GM18505 (cell line): ENCODE data around the gene CD163L1.

Experiments
- ATAC-seq: cut with Tn5 transposase; IDR thresholded peaks from one replicate; pipeline ENCODE4 v1.9.1; 2021; ENCODE audit not compliant: unreplicated experiment
- POLR2A ChIP-seq: IDR thresholded peaks from 4 replicates; pipeline ENCODE4 v1.6.1; 2011; ENCODE audit warnings: borderline replicate concordance; ENCODE audit not compliant: insufficient read depth, insufficient read length; ENCODE audit errors: extremely low read depth

CD163L1 gene

DNA sequence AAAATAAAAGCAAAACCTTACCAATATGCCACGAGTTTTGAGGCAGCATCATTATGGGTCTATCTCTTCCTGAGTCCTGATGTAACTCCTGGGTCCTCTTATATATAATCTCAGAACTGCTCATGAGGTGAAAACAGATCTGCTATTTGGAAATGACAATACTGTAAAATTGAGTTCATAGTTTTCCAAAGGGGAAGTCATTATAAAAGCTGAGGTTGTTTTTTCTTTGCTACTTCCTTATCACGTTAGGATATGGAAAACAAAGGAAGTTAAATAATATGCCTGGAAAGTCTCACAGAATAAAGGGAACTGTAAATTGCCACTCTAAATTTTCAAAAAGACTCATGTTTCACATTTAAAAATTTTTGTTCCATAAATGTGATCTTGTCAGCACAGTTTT, at the start of gene CD163L1:
Gene CD163L1, minus strand, starts transcription at position 78 of the 400 bp plus-strand sequence. Its CDS starts 26 bp downstream, at position 52.
- no peak for ATAC-seq
- no peak for TF ChIP-seq POLR2A

GRCh38 chr12:7493006-7493405, 49.1 kb upstream of the CD163L1 start:
- no peak for ATAC-seq
- no peak for TF ChIP-seq POLR2A

DNA sequence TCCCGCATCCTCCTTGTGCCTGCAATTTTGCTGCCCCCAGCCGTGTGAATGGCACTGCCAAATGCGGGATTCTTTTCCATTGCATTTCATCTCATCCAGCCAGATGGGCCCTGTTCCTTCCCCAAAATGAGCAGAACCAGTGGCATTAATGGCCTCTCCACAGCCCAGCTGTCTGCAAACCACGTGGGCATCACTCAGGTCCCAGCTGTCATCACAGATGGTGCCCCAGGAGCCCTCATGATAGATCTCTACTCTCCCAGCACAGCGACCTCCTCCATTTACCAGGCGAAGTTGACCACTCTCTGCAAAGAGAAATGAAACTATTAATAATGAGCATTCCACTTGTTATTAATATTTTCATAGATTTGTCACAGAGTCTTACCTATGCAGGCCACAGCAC, 42.6 kb upstream of the CD163L1 start:
- no peak for TF ChIP-seq POLR2A

DNA sequence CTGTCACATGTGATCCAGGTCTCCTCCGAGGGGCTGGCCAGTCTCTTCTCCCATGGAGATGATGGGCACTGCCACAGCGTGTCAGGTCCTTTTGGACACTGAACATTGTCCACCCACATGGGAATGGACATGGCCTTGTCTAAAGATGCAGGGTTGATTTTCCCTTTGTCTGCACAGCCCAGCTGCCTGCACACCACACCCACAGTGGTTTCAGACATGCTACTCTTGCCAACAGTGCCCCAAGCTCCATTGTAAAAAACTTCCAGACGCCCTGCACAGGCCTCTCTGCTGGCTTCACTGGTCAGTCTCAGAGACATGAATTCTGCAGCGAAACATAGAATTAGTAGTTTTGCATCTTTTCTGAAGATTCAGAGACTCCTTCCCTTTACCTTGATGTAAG, 41.1 kb upstream of the CD163L1 start:
- ATAC-seq: no peak
- TF ChIP-seq POLR2A: no peak

More for the DNA sequence above, 42.6 kb upstream of the CD163L1 start:
- ATAC-seq: no peak

DNA sequence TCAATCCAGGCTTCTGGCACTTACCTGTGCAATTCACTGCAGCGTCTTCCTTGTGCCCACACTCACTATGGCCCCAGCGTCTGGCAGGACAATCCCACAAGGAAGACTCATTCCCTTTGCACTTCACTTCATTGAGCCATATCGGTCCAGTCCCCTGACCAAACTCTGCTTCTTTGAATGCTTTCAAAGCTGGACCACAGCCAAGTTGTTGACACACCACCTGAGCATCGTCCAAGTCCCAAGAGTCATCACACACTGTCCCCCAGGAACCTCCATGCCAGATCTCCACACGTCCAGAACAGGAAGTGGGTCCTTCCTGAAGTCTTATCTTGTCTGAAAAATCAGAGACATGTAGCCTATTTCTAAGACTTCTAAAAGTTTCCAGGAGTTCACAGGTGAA, 39.4 kb upstream of the CD163L1 start:
- ATAC-seq: no peak
- TF ChIP-seq POLR2A: no peak

- no peak for TF ChIP-seq POLR2A
- no peak for ATAC-seq
These were observed 35.8 kb upstream of the CD163L1 start for GRCh38 chr12:7479771-7480170.

DNA sequence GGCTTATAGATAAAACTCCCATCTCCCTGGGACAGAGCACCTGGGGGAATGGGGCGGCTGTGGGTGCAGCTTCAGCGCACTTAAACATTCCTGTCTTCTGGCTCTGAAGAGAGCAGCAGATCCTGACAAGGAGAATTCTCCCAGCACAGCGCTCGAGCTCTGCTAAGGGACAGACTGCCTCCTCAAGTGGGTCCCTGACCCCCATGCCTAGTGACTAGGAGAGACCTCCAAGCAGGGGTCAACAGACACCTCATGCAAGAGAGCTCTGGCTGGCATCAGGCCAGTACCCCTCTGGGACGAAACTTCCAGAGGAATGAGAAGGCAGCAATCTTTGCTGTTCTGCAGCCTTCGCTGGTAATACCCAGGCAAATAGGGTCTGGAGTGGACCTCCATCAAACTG, 28.1 kb upstream of the CD163L1 start:
- no peak for TF ChIP-seq POLR2A
- no peak for ATAC-seq

GRCh38 chr12:7460375-7461259, 16.7 kb upstream of the CD163L1 start:
- no peak for TF ChIP-seq POLR2A
- no peak for ATAC-seq

- ATAC-seq: no peak
These were observed 16.0 kb upstream of the CD163L1 start for GRCh38 chr12:7459973-7460372.

DNA sequence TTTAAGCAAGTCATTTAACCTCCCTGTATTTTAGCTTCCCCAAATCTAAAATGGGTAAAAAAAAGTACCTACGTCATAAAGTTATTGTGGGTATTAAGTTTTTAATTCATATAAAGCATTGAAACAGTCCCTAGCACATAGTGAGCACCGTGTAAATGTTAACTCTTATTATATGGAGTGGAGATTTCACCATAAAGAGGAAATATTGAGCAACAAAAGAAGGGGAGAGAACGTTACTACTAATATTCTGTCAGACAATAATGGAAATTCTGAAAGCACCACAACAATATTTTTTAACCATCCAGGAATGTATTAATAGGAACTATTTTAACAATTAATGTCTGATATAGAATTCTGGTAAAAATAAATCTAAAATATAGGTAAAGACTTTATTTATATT, 7.8 kb upstream of the CD163L1 start:
- no peak for TF ChIP-seq POLR2A
- no peak for ATAC-seq

More at GRCh38 chr12:7459973-7460372, 16.0 kb upstream of the CD163L1 start:
- TF ChIP-seq POLR2A: no peak

GRCh38 chr12:7450667-7451066, 6.7 kb upstream of the CD163L1 start:
- ATAC-seq: no peak
- no peak for TF ChIP-seq POLR2A

DNA sequence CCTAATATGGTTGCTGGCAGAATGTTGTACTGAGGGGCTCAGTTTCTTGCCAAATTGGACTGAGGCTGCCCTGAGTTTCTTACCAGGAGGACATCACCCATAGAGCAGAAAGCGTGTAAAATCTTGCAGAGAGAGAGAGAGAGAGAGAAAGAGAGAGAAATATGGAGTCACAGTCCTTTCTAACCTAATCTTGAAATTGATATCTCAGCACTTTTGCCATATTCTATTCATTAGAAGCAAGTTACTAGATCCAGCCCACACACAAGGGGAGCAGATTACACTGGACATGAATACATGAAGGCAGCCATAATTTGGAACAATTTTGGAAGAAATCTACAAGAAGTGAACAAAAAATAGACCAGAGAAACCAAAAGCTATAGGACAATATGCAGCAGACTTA, 4.1 kb upstream of the CD163L1 start:
- ATAC-seq: no peak
- no peak for TF ChIP-seq POLR2A

- TF ChIP-seq POLR2A: no peak
- ATAC-seq: no peak
These were observed 584 bp upstream of the CD163L1 start for GRCh38 chr12:7444537-7444936.

- ATAC-seq: no peak
- no peak for TF ChIP-seq POLR2A
These were observed 2.7 kb downstream of the CD163L1 start for GRCh38 chr12:7441216-7441615.
